ENCODE measurements around the gene DYRK1A. TPM values are rescaled to one million over a fixed set of nuclear protein-coding genes. Genes with fewer than 3 reads are reported as not detected.
A peak's percentile ranks its signal among the peaks of the same experiment; 100 is the strongest.

Gene DYRK1A
- total and polyA plus RNA-seq, 10 of the 15 experiments (the other 5 are each of a cell fraction or from before 2014, with no cell fraction given) = 2.4 to 68.6 (median 30.7) TPM

GRCh38 chr21:37563641-37564340, 197.2 kb downstream of the DYRK1A start (continued):
- TF ChIP-seq SP1 (IDR thresholded peaks at IDR 0.05; ENCODE audit: low read depth, low read length) (no peak), BHLHE40 (IDR thresholded peaks at IDR 0.05; ENCODE audit: borderline replicate concordance in 1 of 2, low read depth in 2 of 2, low read length in 1 of 2) (peak; percentile 83 to 96), MYC (IDR thresholded peaks at IDR 0.05; ENCODE audit: insufficient read depth, insufficient read length, insufficient replicate concordance, low read length, severe bottlenecking) (peak; percentile 62), BMI1 (IDR thresholded peaks at IDR 0.05; ENCODE audit: borderline replicate concordance) (peak; percentile 94), CBX3 (IDR thresholded peaks at IDR 0.05; ENCODE audit: borderline replicate concordance, low read depth) (no peak), CUX1 (IDR thresholded peaks at IDR 0.05; ENCODE audit: insufficient replicate concordance, low read depth, low read length) (no peak), PBX3 (IDR thresholded peaks at IDR 0.05; ENCODE audit: insufficient replicate concordance, low read depth, low read length) (no peak), RAD51 (IDR thresholded peaks at IDR 0.05) (peak; percentile 99), SMAD1 (IDR thresholded peaks at IDR 0.05; ENCODE audit: low read depth, partially characterized antibody) (no peak), CBX5 (IDR thresholded peaks at IDR 0.05; ENCODE audit: low read depth) (no peak), ELK1 (IDR thresholded peaks at IDR 0.05; ENCODE audit: low read depth, low read length) (no peak), PAX5 (IDR thresholded peaks at IDR 0.05; ENCODE audit: borderline replicate concordance, low read depth, low read length) (peak; percentile 31; the same call in 1 of the 2 replicates), ETV6 (conservative IDR thresholded peaks at IDR 0.05 in 1 of 2, IDR thresholded peaks at IDR 0.05 in 1 of 2; ENCODE audit: borderline replicate concordance in 1 of 2, low read depth in 1 of 2) (no peak), REST (IDR thresholded peaks at IDR 0.05; ENCODE audit: low read depth, low read length) (no peak), ZNF274 (IDR thresholded peaks at IDR 0.05; ENCODE audit: insufficient read depth, insufficient read length) (no peak), TAF1 (IDR thresholded peaks at IDR 0.05; ENCODE audit: borderline replicate concordance, low read depth, low read length) (no peak), EZH2 (IDR thresholded peaks at IDR 0.05; ENCODE audit: borderline replicate concordance, control insufficient read depth, low read depth, low read length) (no peak), BCL11A (IDR thresholded peaks at IDR 0.05; ENCODE audit: low read depth, low read length) (no peak)

Measured in GM12878 (cell line).